Cardiac fibroblast (primary cell): Measurements from ENCODE around the gene DQX1.
"Not testable (repeated sequence)": the region's sequence is repeated elsewhere in the genome, so short reads cannot be mapped to it uniquely, and the experiment has no call there.

Experiments used
- DNase-seq, 2 donors: peaks; one replicate each; pipeline versions ENCODE4 v3.0.0 to v3.0.0-alpha.2; 2010; ENCODE audit warnings: low read depth in 2 of 2
- H3K4me3 ChIP-seq, 2 donors: replicated peaks in 1 of 2; 1 replicate in 1 of 2; 2 replicates in 1 of 2; pipeline ENCODE4 v1.5.1; 2011; ENCODE audit warnings: low read depth in 2 of 2, low read length in 2 of 2, mild to moderate bottlenecking in 2 of 2, moderate library complexity in 1 of 2
- CTCF ChIP-seq: IDR thresholded peaks from one replicate; pipeline ENCODE4 v1.5.1; 2011; ENCODE audit warnings: low read depth, mild to moderate bottlenecking, low read length, inconsistent platforms

The DQX1 gene

GRCh38 chr2:74569686-74570085 lies 43.7 kb upstream of the DQX1 start:
- no peak overlapping the region for H3K4me3 ChIP-seq
- DNase-seq: no peak
- TF ChIP-seq CTCF: no peak

GRCh38 chr2:74567881-74568280 lies 41.9 kb upstream of the DQX1 start:
- no peak overlapping the region for H3K4me3 ChIP-seq
- TF ChIP-seq CTCF: no peak
- peak; percentile 86 to 93 for DNase-seq

- TF ChIP-seq CTCF: no peak
- DNase-seq: peak; percentile 88 to 97
These were observed 40.7 kb upstream of the DQX1 start for GRCh38 chr2:74566754-74567085.

GRCh38 chr2:74566076-74566753 lies 40.2 kb upstream of the DQX1 start:
- DNase-seq: no peak
- no peak for TF ChIP-seq CTCF
- no peak overlapping the region for H3K4me3 ChIP-seq

More at GRCh38 chr2:74566754-74567085, 40.7 kb upstream of the DQX1 start:
- no peak overlapping the region for H3K4me3 ChIP-seq

- TF ChIP-seq CTCF: no peak
- peak; percentile 37 to 87 for DNase-seq
- no peak overlapping the region for H3K4me3 ChIP-seq
These were observed 38.2 kb upstream of the DQX1 start for GRCh38 chr2:74564222-74564621.

GRCh38 chr2:74562126-74562775 lies 36.2 kb upstream of the DQX1 start:
- peak in 1 of 2 donors; percentile 39 for DNase-seq
- no peak overlapping the region for H3K4me3 ChIP-seq
- TF ChIP-seq CTCF: no peak

- not testable (repeated sequence) for DNase-seq, H3K4me3 ChIP-seq
These were observed 35.0 kb upstream of the DQX1 start for GRCh38 chr2:74561022-74561421.
